H9 (cell line): ENCODE data around the gene SNPH. TPM values are rescaled to one million over a fixed set of nuclear protein-coding genes. Genes with fewer than 3 reads are reported as not detected.

ENCODE experiments used
- DNase-seq: peaks from one replicate; pipeline ENCODE4 v3.0.0-alpha.2; 2017
- H2AFZ ChIP-seq: one replicate; pipeline ENCODE4 v1.6.1; 2013; ENCODE audit warnings: mild to moderate bottlenecking, low read length, control low read depth, moderate library complexity
- H2AK5ac ChIP-seq: 2 replicates; pipeline ENCODE4 v1.6.1; 2013; ENCODE audit warnings: low read length, control low read depth, mixed read lengths; ENCODE audit not compliant: insufficient read length
- H2BK120ac ChIP-seq: one replicate; pipeline ENCODE4 v1.6.1; 2013; ENCODE audit warnings: low read depth, mild to moderate bottlenecking, low read length, control low read depth, inconsistent platforms; ENCODE audit not compliant: poor library complexity, severe bottlenecking
- H2BK12ac ChIP-seq: 2 replicates; pipeline ENCODE4 v1.6.1; 2013; ENCODE audit warnings: low read length, control low read depth, mixed read lengths, low read depth; ENCODE audit not compliant: insufficient read length
- H2BK15ac ChIP-seq: 2 replicates; pipeline ENCODE4 v1.6.1; 2013; ENCODE audit warnings: low read depth, low read length, control low read depth
- H2BK20ac ChIP-seq: one replicate; pipeline ENCODE4 v1.6.1; 2013; ENCODE audit warnings: low read depth, mild to moderate bottlenecking, low read length, control low read depth, inconsistent platforms; ENCODE audit not compliant: poor library complexity, severe bottlenecking
- H2BK5ac ChIP-seq: 2 replicates; pipeline ENCODE4 v1.6.1; 2013; ENCODE audit warnings: low read length, control low read depth, mixed read lengths; ENCODE audit not compliant: insufficient read length
- H3K14ac ChIP-seq: 2 replicates; pipeline ENCODE4 v1.6.1; 2013; ENCODE audit warnings: low read length, control low read depth; ENCODE audit not compliant: insufficient read depth
- H3K18ac ChIP-seq: 2 replicates; pipeline ENCODE4 v1.6.1; 2013; ENCODE audit warnings: low read depth, mild to moderate bottlenecking, mixed read lengths, low read length, control low read depth; ENCODE audit not compliant: insufficient read length
- H3K23ac ChIP-seq: 2 replicates; pipeline ENCODE4 v1.6.1; 2013; ENCODE audit warnings: low read length, control low read depth, mixed read lengths, low read depth; ENCODE audit not compliant: insufficient read length
- H3K23me2 ChIP-seq: 2 replicates; pipeline ENCODE4 v1.6.1; 2013; ENCODE audit warnings: low read depth, mild to moderate bottlenecking, mixed read lengths, low read length, control low read depth; ENCODE audit not compliant: insufficient read length, poor library complexity, severe bottlenecking
- H3K27ac ChIP-seq: 2 replicates; pipeline ENCODE4 v1.5.1; 2013; ENCODE audit warnings: low read length, control low read depth, mixed read lengths, low read depth; ENCODE audit not compliant: insufficient read length
- H3K27me3 ChIP-seq: 2 replicates; pipeline ENCODE4 v1.6.1; 2013; ENCODE audit warnings: low read length, control low read depth, inconsistent platforms; ENCODE audit not compliant: insufficient read depth
- H3K4ac ChIP-seq: 2 replicates; pipeline ENCODE4 v1.6.1; 2013; ENCODE audit warnings: low read depth, mild to moderate bottlenecking, control low read depth, inconsistent platforms, low read length, moderate library complexity
- H3K4me1 ChIP-seq: 2 replicates; pipeline ENCODE4 v1.6.1; 2013; ENCODE audit warnings: low read length, control low read depth, inconsistent platforms; ENCODE audit not compliant: insufficient read depth
- H3K4me2 ChIP-seq: 2 replicates; pipeline ENCODE4 v1.6.1; 2013; ENCODE audit warnings: low read length, control low read depth, mixed read lengths; ENCODE audit not compliant: insufficient read length, insufficient read depth
- H3K56ac ChIP-seq: 2 replicates; pipeline ENCODE4 v1.6.1; 2013; ENCODE audit warnings: low read depth, mild to moderate bottlenecking, mixed read lengths, low read length, control low read depth; ENCODE audit not compliant: insufficient read length
- H3K79me1 ChIP-seq: 2 replicates; pipeline ENCODE4 v1.6.1; 2013; ENCODE audit warnings: low read depth, mild to moderate bottlenecking, moderate library complexity, low read length, control low read depth, inconsistent platforms; ENCODE audit not compliant: insufficient read depth, poor library complexity, severe bottlenecking
- H3K79me2 ChIP-seq: 2 replicates; pipeline ENCODE4 v1.6.1; 2013; ENCODE audit warnings: low read length, control low read depth, inconsistent platforms; ENCODE audit not compliant: insufficient read depth
- H3K9ac ChIP-seq: 2 replicates; pipeline ENCODE4 v1.6.1; 2013; ENCODE audit warnings: low read length, control low read depth, mixed read lengths; ENCODE audit not compliant: insufficient read length; ENCODE audit errors: extremely low read depth
- H3K9me3 ChIP-seq: one replicate; pipeline ENCODE4 v1.6.1; 2013; ENCODE audit warnings: low read depth, low read length, inconsistent platforms; ENCODE audit not compliant: control insufficient read depth
- H3T11ph ChIP-seq: one replicate; pipeline ENCODE4 v1.6.1; 2013; ENCODE audit warnings: mild to moderate bottlenecking, low read length, control low read depth, inconsistent platforms
- H4K20me1 ChIP-seq: one replicate; pipeline ENCODE4 v1.6.1; 2013; ENCODE audit not compliant: control insufficient read depth, insufficient read length, insufficient read depth
- H4K5ac ChIP-seq: 2 replicates; pipeline ENCODE4 v1.6.1; 2013; ENCODE audit warnings: low read depth, mild to moderate bottlenecking, mixed read lengths, low read length, control low read depth; ENCODE audit not compliant: insufficient read length
- H4K8ac ChIP-seq: replicated peaks from 2 replicates; pipeline ENCODE4 v1.6.1; 2013; ENCODE audit warnings: low read length, control low read depth, mixed read lengths, low read depth; ENCODE audit not compliant: insufficient read length
- H4K91ac ChIP-seq: 2 replicates; pipeline ENCODE4 v1.6.1; 2013; ENCODE audit warnings: low read depth, mild to moderate bottlenecking, moderate library complexity, mixed read lengths, low read length, control low read depth; ENCODE audit not compliant: insufficient read length
- H3K27ac Mint-ChIP-seq, 3 experiments: 2 replicates in 2 of 3; 3 replicates in 1 of 3; pipeline ENCODE4 v1.8.0; 2020 to 2021; ENCODE audit warnings: mixed read lengths in 3 of 3, mild to moderate bottlenecking in 1 of 3, moderate library complexity in 1 of 3
- H3K27me3 Mint-ChIP-seq: 2 replicates; pipeline ENCODE4 v1.8.0; 2021; ENCODE audit warnings: low read depth, mild to moderate bottlenecking, moderate library complexity, mixed read lengths
- H3K36me3 Mint-ChIP-seq, 3 experiments: 2 replicates in 2 of 3; 3 replicates in 1 of 3; pipeline ENCODE4 v1.8.0; 2020 to 2021; ENCODE audit warnings: low read depth in 3 of 3, mixed read lengths in 3 of 3; ENCODE audit not compliant: insufficient read depth in 1 of 3
- H3K4me1 Mint-ChIP-seq, 2 experiments: 2 replicates each; pipeline ENCODE4 v1.8.0; 2020; ENCODE audit warnings: mixed read lengths in 2 of 2
- H3K4me3 Mint-ChIP-seq, 2 experiments: 2 replicates in 1 of 2; 3 replicates in 1 of 2; pipeline ENCODE4 v1.8.0; 2020 to 2021; ENCODE audit warnings: mild to moderate bottlenecking in 2 of 2, mixed read lengths in 2 of 2, moderate library complexity in 1 of 2
- H3K9me3 Mint-ChIP-seq, 2 experiments: 2 replicates in 1 of 2; 3 replicates in 1 of 2; pipeline ENCODE4 v1.8.0; 2020; ENCODE audit warnings: mild to moderate bottlenecking in 2 of 2, mixed read lengths in 2 of 2, moderate library complexity in 1 of 2
- WGBS: extraction: QIAGEN DNeasy Blood & Tissue Kit; methylation state at CpG from one replicate; pipeline ENCODE4 v1.1.7; 2013; ENCODE audit warnings: missing lambda C conversion rate, low lambda C conversion rate, mixed read lengths; ENCODE audit not compliant: insufficient read length; ENCODE audit errors: extremely low coverage; 5-methylcytosine and 5-hydroxymethylcytosine counted together
- total RNA-seq: library from RNA; stranded (reverse); gene quantifications from 2 replicates; pipeline ENCODE4 v1.2.1, GENCODE V29; 2021
- TF ChIP-seq, protein P1 (sequence below): fragments of 200-600 bp; sonication (generic); conservative IDR thresholded peaks from 3 replicates; pipeline ENCODE4 v1.8.0; 2021; ENCODE audit warnings: antibody characterized with exemption, mild to moderate bottlenecking

Gene SNPH
- total RNA-seq, 1 experiment from 2014 or later, result 1.8 TPM

DNA sequence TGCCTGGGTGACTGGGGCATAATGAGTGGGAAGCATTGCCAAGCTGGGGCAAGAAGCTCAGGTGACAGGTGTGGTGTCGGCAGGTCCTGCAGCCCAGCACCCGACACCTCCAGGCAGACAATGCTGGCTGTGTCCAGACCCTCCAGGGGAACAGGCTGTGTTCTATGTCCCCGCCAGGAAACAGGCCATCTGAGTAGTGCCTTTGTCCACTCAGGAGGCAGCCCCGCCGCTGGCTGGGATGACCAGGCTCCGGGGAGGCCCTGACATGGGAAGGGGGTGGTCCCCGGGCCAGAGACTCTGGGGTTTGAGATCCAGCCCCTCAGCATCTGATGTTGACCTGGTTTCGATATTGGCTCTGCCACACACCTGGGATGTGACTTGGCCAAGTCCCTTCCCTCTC is 28.4 kb downstream of the SNPH start:
- H4K5ac ChIP-seq, result no peak overlapping the region
- no peaks in the 10 kb centered on the region for H3K9me3 ChIP-seq
- no peak overlapping the region for H3K23ac ChIP-seq
- no peaks in the 10 kb centered on the region for H3K4me1 ChIP-seq
- H3K27ac Mint-ChIP-seq, result no peak overlapping the region
- no peak overlapping the region for H3K27ac ChIP-seq
- H3K9me3 Mint-ChIP-seq, result no peaks in the 10 kb centered on the region
- no peak overlapping the region for H3K4ac ChIP-seq
- H4K91ac ChIP-seq, result no peak overlapping the region
- H3K4me2 ChIP-seq, result no peak overlapping the region
- no peak overlapping the region for H2BK20ac ChIP-seq
- H2BK5ac ChIP-seq, result no peak overlapping the region
- no peak overlapping the region for H4K8ac ChIP-seq
- H3K79me1 ChIP-seq, result no peaks in the 10 kb centered on the region
- no peak overlapping the region for H3K56ac ChIP-seq
- no peaks in the 10 kb centered on the region for H3K23me2 ChIP-seq
- H2BK15ac ChIP-seq, result no peak overlapping the region
- H3K18ac ChIP-seq, result no peak overlapping the region
- no peak overlapping the region for H2AK5ac ChIP-seq
- no peak overlapping the region for H2BK120ac ChIP-seq
- no peak for DNase-seq
- no peaks in the 10 kb centered on the region for H4K20me1 ChIP-seq
- no peak overlapping the region for H3K9ac ChIP-seq
- H3K36me3 Mint-ChIP-seq, result no peaks in the 10 kb centered on the region; a peak in 1 of 7 replicates
- TF ChIP-seq, protein P1, sequence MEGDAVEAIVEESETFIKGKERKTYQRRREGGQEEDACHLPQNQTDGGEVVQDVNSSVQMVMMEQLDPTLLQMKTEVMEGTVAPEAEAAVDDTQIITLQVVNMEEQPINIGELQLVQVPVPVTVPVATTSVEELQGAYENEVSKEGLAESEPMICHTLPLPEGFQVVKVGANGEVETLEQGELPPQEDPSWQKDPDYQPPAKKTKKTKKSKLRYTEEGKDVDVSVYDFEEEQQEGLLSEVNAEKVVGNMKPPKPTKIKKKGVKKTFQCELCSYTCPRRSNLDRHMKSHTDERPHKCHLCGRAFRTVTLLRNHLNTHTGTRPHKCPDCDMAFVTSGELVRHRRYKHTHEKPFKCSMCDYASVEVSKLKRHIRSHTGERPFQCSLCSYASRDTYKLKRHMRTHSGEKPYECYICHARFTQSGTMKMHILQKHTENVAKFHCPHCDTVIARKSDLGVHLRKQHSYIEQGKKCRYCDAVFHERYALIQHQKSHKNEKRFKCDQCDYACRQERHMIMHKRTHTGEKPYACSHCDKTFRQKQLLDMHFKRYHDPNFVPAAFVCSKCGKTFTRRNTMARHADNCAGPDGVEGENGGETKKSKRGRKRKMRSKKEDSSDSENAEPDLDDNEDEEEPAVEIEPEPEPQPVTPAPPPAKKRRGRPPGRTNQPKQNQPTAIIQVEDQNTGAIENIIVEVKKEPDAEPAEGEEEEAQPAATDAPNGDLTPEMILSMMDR, result no peak
- no peak overlapping the region for H3K14ac ChIP-seq
- no CpG with 5 or more reads among the region's 8 CpGs for WGBS
- no peaks in the 10 kb centered on the region for H3K27me3 ChIP-seq
- H3T11ph ChIP-seq, result no peak overlapping the region
- no peak overlapping the region for H2AFZ ChIP-seq
- H3K27me3 Mint-ChIP-seq, result peaks cover 7% of the 10 kb centered on the region
- no peaks in the 10 kb centered on the region for H3K79me2 ChIP-seq
- H2BK12ac ChIP-seq, result no peak overlapping the region
- no peak overlapping the region for H3K4me3 Mint-ChIP-seq
- H3K4me1 Mint-ChIP-seq, result peaks cover 0 to 1% of the 10 kb centered on the region in 2 experiments; a peak in 1 of 4 replicates
